B cell (primary cell): ENCODE measurements around the gene ABCC1.

Experiments used
- EZH2 ChIP-seq: IDR thresholded peaks from 2 replicates; pipeline ENCODE4 v1.6.1; 2012; ENCODE audit warnings: borderline replicate concordance, low read depth, mild to moderate bottlenecking, moderate library complexity, low read length; ENCODE audit not compliant: insufficient read depth, poor library complexity, severe bottlenecking
- TF ChIP-seq, protein P1 (sequence below): fragments of 200-600 bp; IDR thresholded peaks from one replicate; pipeline ENCODE4 v1.8.0; 2022; ENCODE audit warnings: antibody characterized with exemption, mild to moderate bottlenecking

DNA sequence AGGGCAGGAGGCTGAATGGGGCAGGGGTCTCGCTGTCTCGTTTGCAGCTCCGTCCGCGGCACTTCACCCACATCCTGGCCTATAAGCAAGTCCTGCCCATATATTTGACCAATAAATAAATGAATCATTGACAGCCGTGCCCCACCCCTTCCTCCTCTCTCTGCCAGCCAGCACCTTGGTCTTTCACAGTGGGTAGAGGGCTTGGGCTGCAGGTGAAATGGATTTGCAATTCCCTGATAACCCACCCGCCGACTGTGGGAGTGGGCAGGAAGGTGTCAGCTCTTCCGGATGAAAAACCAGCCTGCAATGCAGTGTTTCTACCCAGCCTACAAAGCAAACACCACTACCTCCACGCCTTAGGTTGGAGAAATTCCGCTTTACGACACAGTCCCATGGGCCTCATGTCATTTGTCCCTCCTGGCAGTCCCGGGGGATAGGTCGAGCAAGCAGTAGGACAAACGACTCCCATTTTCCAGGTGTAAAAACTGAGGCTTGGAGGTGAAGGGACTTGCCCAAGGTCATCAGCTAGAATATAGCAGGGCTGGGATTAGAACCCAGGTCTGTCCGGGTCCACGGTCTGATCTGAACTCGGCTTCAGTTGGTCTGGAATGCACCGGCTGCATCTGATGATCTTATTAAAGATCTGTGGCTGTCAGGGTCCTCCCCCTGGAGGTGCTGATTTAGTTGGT, 79.0 kb downstream of the ABCC1 start:
- TF ChIP-seq EZH2 = no peak
- TF ChIP-seq, protein P1, sequence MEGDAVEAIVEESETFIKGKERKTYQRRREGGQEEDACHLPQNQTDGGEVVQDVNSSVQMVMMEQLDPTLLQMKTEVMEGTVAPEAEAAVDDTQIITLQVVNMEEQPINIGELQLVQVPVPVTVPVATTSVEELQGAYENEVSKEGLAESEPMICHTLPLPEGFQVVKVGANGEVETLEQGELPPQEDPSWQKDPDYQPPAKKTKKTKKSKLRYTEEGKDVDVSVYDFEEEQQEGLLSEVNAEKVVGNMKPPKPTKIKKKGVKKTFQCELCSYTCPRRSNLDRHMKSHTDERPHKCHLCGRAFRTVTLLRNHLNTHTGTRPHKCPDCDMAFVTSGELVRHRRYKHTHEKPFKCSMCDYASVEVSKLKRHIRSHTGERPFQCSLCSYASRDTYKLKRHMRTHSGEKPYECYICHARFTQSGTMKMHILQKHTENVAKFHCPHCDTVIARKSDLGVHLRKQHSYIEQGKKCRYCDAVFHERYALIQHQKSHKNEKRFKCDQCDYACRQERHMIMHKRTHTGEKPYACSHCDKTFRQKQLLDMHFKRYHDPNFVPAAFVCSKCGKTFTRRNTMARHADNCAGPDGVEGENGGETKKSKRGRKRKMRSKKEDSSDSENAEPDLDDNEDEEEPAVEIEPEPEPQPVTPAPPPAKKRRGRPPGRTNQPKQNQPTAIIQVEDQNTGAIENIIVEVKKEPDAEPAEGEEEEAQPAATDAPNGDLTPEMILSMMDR = no peak
